Measurements from ENCODE around the gene PPP1R15B.
"Not testable (repeated sequence)": the region's sequence is repeated elsewhere in the genome, so short reads cannot be mapped to it uniquely, and the experiment has no call there.

The PPP1R15B gene

GRCh38 chr1:204443871-204444581 is 32.4 kb upstream of the PPP1R15B start:
- DNase-seq, result no peak

GRCh38 chr1:204443260-204443619 is 31.6 kb upstream of the PPP1R15B start:
- no peak for DNase-seq

- no peak for DNase-seq
These were observed 31.0 kb upstream of the PPP1R15B start for GRCh38 chr1:204442376-204443259.

- no peak for DNase-seq
These were observed 29.9 kb upstream of the PPP1R15B start for GRCh38 chr1:204441558-204441957.

- no peak for DNase-seq
These were observed 28.2 kb upstream of the PPP1R15B start for GRCh38 chr1:204439621-204440375.

- DNase-seq, result no peak
These were observed 27.0 kb upstream of the PPP1R15B start for GRCh38 chr1:204438628-204439027.

- DNase-seq, result no peak
These were observed 26.4 kb upstream of the PPP1R15B start for GRCh38 chr1:204437796-204438570.

- no peak for DNase-seq
These were observed 24.3 kb upstream of the PPP1R15B start for GRCh38 chr1:204435872-204436271.

- DNase-seq, result no peak
These were observed 23.8 kb upstream of the PPP1R15B start for GRCh38 chr1:204435381-204435831.

- no peak for DNase-seq
These were observed 22.6 kb upstream of the PPP1R15B start for GRCh38 chr1:204434116-204434755.

- no peak for DNase-seq
These were observed 21.1 kb upstream of the PPP1R15B start for GRCh38 chr1:204432708-204433107.

GRCh38 chr1:204431310-204432184 is 19.9 kb upstream of the PPP1R15B start:
- DNase-seq, result peak; percentile 78

GRCh38 chr1:204429746-204430145 is 18.1 kb upstream of the PPP1R15B start:
- DNase-seq, result no peak

- DNase-seq, result no peak
These were observed 15.5 kb upstream of the PPP1R15B start for GRCh38 chr1:204426971-204427701.

GRCh38 chr1:204426474-204426873 is 14.9 kb upstream of the PPP1R15B start:
- DNase-seq, result no peak

- no peak for DNase-seq
These were observed 14.4 kb upstream of the PPP1R15B start for GRCh38 chr1:204426035-204426436.

GRCh38 chr1:204424621-204425020 is 13.0 kb upstream of the PPP1R15B start:
- no peak for DNase-seq

- not testable (repeated sequence) for DNase-seq
These were observed 10.6 kb upstream of the PPP1R15B start for GRCh38 chr1:204422061-204422705.

- DNase-seq, result no peak
These were observed 9.8 kb upstream of the PPP1R15B start for GRCh38 chr1:204421441-204421840.
